Panc1 (cell line): ENCODE results near the gene GRAMD1A.

Source experiments
- CTCF ChIP-seq: fragments of 450-650 bp; IDR thresholded peaks from 2 replicates; pipeline ENCODE4 v1.5.1; 2017; ENCODE audit warnings: mild to moderate bottlenecking
- POLR2AphosphoS5 ChIP-seq: IDR thresholded peaks from 2 replicates; pipeline ENCODE4 v1.6.1; 2012; ENCODE audit warnings: mild to moderate bottlenecking, low read depth, low read length, moderate library complexity
- SIN3A ChIP-seq: IDR thresholded peaks from 2 replicates; pipeline ENCODE4 v1.6.1; 2012; ENCODE audit warnings: low read depth, mild to moderate bottlenecking, low read length, moderate library complexity, borderline replicate concordance; ENCODE audit not compliant: insufficient read depth
- TF ChIP-seq, protein P1 (sequence below), 2 experiments: IDR thresholded peaks; 2 replicates each; pipeline ENCODE4 v1.6.1; 2011 to 2012; ENCODE audit warnings: low read depth in 2 of 2, control low read depth in 1 of 2, low read length in 1 of 2, mild to moderate bottlenecking in 1 of 2, moderate library complexity in 1 of 2; ENCODE audit not compliant: insufficient read depth in 1 of 2

DNA sequence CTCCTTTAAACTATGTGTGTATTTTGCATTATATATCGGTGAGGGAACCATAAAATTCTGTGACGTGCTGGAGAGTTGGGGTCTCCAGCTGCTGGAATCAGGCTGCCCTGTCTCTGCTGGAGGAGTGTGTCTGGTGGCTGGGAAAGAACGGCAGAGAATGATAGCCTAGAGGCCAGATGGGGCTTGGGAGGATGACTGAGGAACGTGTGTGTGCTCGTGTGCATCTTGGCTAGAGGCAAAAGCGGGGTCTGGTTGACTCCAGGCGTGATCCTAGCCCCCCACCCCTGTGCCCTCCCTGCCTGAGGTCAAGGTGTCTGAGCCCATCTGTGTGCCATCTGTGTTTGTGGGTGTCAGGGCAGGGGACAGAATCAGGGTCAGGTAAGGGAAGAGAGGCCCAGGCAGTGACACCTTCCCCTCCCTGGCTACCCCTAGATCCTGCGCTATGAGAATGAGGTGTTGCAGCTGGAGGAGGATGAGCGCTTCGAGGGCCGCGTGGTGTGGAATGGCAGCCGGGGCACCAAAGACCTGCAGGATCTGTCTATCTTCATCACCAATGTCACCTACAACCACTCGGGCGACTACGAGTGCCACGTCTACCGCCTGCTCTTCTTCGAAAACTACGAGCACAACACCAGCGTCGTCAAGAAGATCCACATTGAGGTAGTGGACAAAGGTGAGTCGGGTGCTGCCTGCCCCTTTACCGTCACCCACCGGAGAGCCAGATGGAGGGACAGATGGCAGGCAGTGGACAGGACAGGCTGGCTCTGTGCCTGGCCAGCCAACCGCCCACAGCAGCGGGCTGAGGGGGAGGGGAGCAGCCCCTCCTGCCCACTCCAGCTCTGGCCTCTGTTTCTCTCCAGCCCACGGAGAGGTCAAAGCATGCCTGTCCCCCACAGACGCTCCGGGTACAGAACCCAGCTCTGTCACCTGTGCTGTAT lies 33.2 kb downstream of the GRAMD1A start:
- TF ChIP-seq CTCF: no peak
- TF ChIP-seq POLR2AphosphoS5: no peak
- TF ChIP-seq, protein P1, sequence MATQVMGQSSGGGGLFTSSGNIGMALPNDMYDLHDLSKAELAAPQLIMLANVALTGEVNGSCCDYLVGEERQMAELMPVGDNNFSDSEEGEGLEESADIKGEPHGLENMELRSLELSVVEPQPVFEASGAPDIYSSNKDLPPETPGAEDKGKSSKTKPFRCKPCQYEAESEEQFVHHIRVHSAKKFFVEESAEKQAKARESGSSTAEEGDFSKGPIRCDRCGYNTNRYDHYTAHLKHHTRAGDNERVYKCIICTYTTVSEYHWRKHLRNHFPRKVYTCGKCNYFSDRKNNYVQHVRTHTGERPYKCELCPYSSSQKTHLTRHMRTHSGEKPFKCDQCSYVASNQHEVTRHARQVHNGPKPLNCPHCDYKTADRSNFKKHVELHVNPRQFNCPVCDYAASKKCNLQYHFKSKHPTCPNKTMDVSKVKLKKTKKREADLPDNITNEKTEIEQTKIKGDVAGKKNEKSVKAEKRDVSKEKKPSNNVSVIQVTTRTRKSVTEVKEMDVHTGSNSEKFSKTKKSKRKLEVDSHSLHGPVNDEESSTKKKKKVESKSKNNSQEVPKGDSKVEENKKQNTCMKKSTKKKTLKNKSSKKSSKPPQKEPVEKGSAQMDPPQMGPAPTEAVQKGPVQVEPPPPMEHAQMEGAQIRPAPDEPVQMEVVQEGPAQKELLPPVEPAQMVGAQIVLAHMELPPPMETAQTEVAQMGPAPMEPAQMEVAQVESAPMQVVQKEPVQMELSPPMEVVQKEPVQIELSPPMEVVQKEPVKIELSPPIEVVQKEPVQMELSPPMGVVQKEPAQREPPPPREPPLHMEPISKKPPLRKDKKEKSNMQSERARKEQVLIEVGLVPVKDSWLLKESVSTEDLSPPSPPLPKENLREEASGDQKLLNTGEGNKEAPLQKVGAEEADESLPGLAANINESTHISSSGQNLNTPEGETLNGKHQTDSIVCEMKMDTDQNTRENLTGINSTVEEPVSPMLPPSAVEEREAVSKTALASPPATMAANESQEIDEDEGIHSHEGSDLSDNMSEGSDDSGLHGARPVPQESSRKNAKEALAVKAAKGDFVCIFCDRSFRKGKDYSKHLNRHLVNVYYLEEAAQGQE (IDR thresholded peaks at IDR 0.05; ENCODE audit: insufficient read depth in 1 of 2, low read depth in 2 of 2, low read length in 1 of 2): no peak
- no peak for TF ChIP-seq SIN3A
